ENCODE results near the gene PCMT1.

The PCMT1 gene

GRCh38 chr6:149781715-149782114, 32.2 kb downstream of the PCMT1 start:
- TF ChIP-seq CTCF (conservative IDR thresholded peaks at IDR 0.05) (no peak), ZFX (IDR thresholded peaks at IDR 0.05) (no peak)
- no peak overlapping the region for H3K27ac ChIP-seq

GRCh38 chr6:149782337-149782736, 32.8 kb downstream of the PCMT1 start:
- H3K27ac ChIP-seq, result no peak overlapping the region
- TF ChIP-seq CTCF (conservative IDR thresholded peaks at IDR 0.05), result no peak
- TF ChIP-seq ZFX (IDR thresholded peaks at IDR 0.05), result no peak

- TF ChIP-seq ZFX (IDR thresholded peaks at IDR 0.05), result no peak
- no peak for TF ChIP-seq CTCF (conservative IDR thresholded peaks at IDR 0.05)
- no peak overlapping the region for H3K27ac ChIP-seq
Observed at GRCh38 chr6:149783551-149783950, 34.0 kb downstream of the PCMT1 start.

- no peak overlapping the region for H3K27ac ChIP-seq
- TF ChIP-seq CTCF (conservative IDR thresholded peaks at IDR 0.05) (no peak), ZFX (IDR thresholded peaks at IDR 0.05) (no peak)
Observed at GRCh38 chr6:149806127-149806526, 56.6 kb downstream of the PCMT1 start.

- H3K27ac ChIP-seq, result no peak overlapping the region
- TF ChIP-seq CTCF (conservative IDR thresholded peaks at IDR 0.05) (no peak), ZFX (IDR thresholded peaks at IDR 0.05) (no peak)
Observed at GRCh38 chr6:149809798-149810197, 60.3 kb downstream of the PCMT1 start.

GRCh38 chr6:149813351-149813750, 63.8 kb downstream of the PCMT1 start:
- H3K27ac ChIP-seq, result no peak overlapping the region
- TF ChIP-seq ZFX (IDR thresholded peaks at IDR 0.05), result no peak
- TF ChIP-seq CTCF (conservative IDR thresholded peaks at IDR 0.05), result no peak

GRCh38 chr6:149815788-149816187, 66.2 kb downstream of the PCMT1 start:
- TF ChIP-seq ZFX (IDR thresholded peaks at IDR 0.05), result no peak
- TF ChIP-seq CTCF (conservative IDR thresholded peaks at IDR 0.05), result no peak
- no peak overlapping the region for H3K27ac ChIP-seq

Measured in C4-2B (cell line).